ENCODE measurements around the gene SPEN. TPM values are rescaled to one million over a fixed set of nuclear protein-coding genes. Genes with fewer than 3 reads are reported as not detected.
"Not testable (repeated sequence)": the region's sequence is repeated elsewhere in the genome, so short reads cannot be mapped to it uniquely, and the experiment has no call there.

The SPEN gene
- total RNA-seq, 3 donors from 2014 or later: 48.7 to 60.3 (median 50.6) TPM

DNA sequence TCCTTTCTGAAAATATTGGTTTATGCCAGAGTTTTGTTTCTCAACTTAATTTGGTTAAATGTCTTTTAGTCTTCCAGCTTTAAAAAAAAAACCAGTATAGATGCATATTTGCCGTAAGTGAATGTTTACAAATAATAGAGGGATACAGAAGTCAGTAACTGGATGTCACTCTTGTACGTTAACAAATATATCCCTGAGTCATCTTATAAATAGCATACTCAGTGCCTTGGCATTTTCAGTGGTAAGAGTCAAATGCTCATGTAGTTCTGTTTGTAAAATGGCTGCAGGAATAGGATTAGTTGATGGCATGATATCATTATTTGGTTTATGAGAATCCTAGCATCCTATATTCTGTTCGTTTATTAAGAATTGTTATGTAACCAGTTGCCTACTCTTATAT, 55.4 kb downstream of the SPEN start:
- H3K36me3 ChIP-seq (ENCODE audit: low read depth): no peaks in the 10 kb centered on the region
- no peaks in the 10 kb centered on the region for H3K9me3 ChIP-seq
- TF ChIP-seq, protein P1, sequence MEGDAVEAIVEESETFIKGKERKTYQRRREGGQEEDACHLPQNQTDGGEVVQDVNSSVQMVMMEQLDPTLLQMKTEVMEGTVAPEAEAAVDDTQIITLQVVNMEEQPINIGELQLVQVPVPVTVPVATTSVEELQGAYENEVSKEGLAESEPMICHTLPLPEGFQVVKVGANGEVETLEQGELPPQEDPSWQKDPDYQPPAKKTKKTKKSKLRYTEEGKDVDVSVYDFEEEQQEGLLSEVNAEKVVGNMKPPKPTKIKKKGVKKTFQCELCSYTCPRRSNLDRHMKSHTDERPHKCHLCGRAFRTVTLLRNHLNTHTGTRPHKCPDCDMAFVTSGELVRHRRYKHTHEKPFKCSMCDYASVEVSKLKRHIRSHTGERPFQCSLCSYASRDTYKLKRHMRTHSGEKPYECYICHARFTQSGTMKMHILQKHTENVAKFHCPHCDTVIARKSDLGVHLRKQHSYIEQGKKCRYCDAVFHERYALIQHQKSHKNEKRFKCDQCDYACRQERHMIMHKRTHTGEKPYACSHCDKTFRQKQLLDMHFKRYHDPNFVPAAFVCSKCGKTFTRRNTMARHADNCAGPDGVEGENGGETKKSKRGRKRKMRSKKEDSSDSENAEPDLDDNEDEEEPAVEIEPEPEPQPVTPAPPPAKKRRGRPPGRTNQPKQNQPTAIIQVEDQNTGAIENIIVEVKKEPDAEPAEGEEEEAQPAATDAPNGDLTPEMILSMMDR (IDR thresholded peaks at IDR 0.05): no peak
- intact Hi-C loops (cut with DNase I, micrococcal nuclease): no loop called here
- no peak overlapping the region for H3K4me3 ChIP-seq
- ATAC-seq: no peak
- no peaks in the 10 kb centered on the region for H3K4me1 ChIP-seq (ENCODE audit: low read depth)
- no peak for DNase-seq

DNA sequence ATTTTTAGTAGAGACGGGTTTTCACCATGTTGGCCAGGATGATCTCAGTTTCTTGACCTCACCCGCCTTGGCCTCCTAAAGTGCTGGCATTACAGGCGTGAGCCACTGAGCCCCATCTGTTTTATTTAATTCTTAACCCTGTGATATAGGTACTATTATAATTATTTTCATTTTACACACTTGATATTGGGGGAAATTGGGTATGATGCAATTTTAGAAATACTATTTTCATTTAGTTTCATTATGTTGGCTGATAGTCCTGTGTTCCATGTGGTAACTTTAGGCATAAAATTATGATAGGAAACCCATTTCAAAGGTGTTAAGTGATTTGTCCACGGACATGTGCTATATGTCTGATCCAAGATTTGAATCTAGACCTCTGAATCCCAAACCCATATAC, 61.1 kb downstream of the SPEN start:
- Histone ChIP-seq H3K9me3 (no peaks in the 10 kb centered on the region), H3K4me1 (ENCODE audit: low read depth) (no peaks in the 10 kb centered on the region), H3K4me3 (no peak overlapping the region), H3K36me3 (ENCODE audit: low read depth) (no peaks in the 10 kb centered on the region)
- TF ChIP-seq, protein P1 (IDR thresholded peaks at IDR 0.05): no peak
- DNase-seq: no peak
- intact Hi-C loops (cut with DNase I, micrococcal nuclease): no loop called here
- ATAC-seq: no peak

DNA sequence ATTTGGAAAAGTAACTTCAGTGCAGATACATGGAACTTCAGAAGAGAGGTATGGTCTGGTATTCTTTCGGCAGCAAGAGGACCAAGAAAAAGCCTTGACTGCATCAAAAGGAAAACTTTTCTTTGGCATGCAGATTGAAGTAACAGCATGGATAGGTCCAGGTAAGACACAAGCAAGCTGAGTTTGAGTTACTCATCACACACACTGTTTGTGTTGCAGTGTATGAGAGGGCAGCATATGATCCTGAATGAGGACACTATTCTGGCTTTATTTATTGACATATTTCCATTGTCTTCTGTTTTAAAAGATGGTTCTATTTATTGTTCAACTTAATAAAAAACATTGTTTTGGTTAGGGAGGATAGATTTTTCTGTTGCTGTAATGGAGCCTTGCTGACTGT, 63.6 kb downstream of the SPEN start:
- Histone ChIP-seq H3K36me3 (ENCODE audit: low read depth) (no peaks in the 10 kb centered on the region), H3K9me3 (no peaks in the 10 kb centered on the region)
- no peak for ATAC-seq

DNA sequence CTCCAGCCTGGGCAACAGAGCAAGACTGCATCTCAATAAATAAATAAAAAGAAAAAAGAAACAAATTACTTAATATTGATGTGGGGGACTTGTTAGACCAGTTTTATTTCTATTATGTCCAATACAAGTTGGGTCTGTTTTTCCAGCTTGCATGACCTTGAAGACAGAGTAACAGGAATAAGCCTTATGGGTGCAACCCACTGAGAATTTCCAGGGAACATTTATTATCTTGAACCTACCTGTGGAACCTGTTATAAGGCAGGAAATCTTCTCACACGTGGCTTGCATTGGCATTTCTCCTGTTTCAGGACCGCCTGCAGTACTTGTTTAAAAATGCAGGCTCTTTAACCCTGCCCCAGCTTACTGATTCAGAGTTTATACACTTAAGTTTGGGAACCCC, 64.4 kb downstream of the SPEN start:
- no peak for ATAC-seq
- Histone ChIP-seq H3K4me1 (ENCODE audit: low read depth) (no peaks in the 10 kb centered on the region), H3K9me3 (no peaks in the 10 kb centered on the region), H3K36me3 (ENCODE audit: low read depth) (no peaks in the 10 kb centered on the region), H3K4me3 (no peak overlapping the region)
- TF ChIP-seq, protein P1 (IDR thresholded peaks at IDR 0.05): no peak
- DNase-seq: no peak
- intact Hi-C loops (cut with DNase I, micrococcal nuclease): no loop called here

More for the DNA sequence above, 63.6 kb downstream of the SPEN start:
- intact Hi-C loops (cut with DNase I, micrococcal nuclease): no loop called here
- DNase-seq: no peak
- TF ChIP-seq, protein P1 (IDR thresholded peaks at IDR 0.05): no peak
- Histone ChIP-seq H3K4me3 (no peak overlapping the region), H3K4me1 (ENCODE audit: low read depth) (no peaks in the 10 kb centered on the region)

DNA sequence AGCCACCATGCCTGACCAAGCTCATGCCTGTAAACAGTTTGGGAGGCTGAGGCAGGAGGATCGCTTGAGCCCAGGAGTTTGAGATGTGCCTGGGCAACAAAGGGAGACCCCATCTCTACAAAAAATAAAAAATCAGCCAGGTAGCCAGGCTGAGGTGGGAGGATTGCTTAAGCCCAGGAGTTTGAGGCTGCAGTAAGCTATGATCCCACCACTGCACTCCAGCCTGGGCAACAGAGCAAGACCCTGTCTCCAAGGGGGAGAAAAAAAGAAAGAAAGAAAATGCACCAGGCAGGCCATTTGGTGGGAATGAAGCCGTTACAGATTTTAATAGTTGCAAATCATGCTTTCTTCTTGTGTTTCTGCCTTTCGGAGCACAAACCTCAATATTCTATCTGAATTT, 66.1 kb downstream of the SPEN start:
- H3K4me3 ChIP-seq; H3K9me3 ChIP-seq; ATAC-seq; DNase-seq; intact Hi-C loops (cut with DNase I, micrococcal nuclease); H3K4me1 ChIP-seq (ENCODE audit: low read depth); H3K36me3 ChIP-seq (ENCODE audit: low read depth): not testable (repeated sequence)

DNA sequence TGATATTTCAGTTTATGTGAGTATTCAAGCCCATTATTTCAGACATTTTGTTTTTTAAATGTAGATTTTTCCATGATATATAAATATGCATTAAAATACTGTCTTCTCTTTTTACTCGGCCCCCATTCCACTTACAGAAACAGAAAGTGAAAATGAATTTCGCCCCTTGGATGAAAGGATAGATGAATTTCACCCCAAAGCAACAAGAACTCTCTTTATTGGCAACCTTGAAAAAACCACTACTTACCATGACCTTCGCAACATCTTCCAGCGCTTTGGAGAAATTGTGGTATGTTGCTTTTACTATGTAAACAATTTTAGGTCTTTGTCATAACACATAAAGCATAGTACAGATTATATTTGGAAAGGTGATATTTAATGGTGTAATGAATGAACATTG, 68.5 kb downstream of the SPEN start:
- ATAC-seq (no peak), DNase-seq (no peak)
- Histone ChIP-seq H3K36me3 (ENCODE audit: low read depth) (no peaks in the 10 kb centered on the region), H3K9me3 (no peaks in the 10 kb centered on the region), H3K4me3 (no peak overlapping the region), H3K4me1 (ENCODE audit: low read depth) (no peaks in the 10 kb centered on the region)
- TF ChIP-seq, protein P1 (IDR thresholded peaks at IDR 0.05): no peak
- intact Hi-C loops (cut with DNase I, micrococcal nuclease): no loop called here
